Astrocyte (in vitro differentiated cells and primary cell): ENCODE measurements around the gene HOXA10.

Experiments used
- EZH2 ChIP-seq: IDR thresholded peaks from 2 replicates; pipeline ENCODE4 v1.6.1; 2012; ENCODE audit warnings: mild to moderate bottlenecking, low read length, inconsistent platforms; ENCODE audit not compliant: insufficient read depth
- TF ChIP-seq, protein P1 (sequence below): IDR thresholded peaks from 2 replicates; pipeline ENCODE4 v1.5.1; 2011; ENCODE audit warnings: low read depth, mild to moderate bottlenecking, inconsistent platforms, low read length, moderate library complexity; ENCODE audit not compliant: insufficient read depth

DNA sequence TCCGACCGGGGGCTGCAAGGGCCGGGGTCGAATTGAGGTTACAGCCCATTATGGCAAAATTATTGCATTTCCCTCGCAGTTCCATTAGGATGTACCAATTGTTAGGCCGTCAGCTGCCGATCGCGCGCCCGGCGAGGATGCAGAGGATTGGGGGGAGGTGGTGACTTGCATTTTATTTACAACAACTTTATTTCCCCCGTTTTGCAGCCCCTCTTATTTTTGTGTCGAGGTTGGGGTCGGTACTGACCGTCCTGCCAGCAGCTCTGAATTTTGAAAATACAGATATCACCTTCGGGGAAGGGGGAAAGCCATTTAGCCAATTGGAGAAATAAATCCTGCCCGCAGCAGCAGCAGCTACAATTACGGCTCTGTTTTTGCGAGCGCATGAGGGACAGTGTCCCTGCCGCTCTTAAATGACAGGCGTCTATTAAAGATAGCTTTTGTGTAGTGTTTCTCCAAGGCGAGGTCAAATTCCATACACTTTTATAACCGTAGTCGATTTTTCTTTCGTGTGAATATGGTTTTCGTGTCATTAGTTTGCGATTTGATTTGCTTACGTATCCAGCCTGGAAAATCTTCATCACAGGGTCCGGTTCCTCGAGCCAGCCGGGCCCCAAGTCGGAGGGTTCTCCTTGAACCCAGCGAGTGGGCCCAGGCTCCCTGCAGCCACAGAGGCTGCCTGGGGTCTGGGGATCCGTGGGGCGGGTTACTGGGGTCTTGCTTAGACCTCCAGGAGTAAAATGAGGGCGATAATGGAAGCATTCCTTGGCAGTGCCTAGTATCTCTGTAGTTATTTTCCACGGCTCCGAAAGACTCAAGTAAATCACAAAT lies 30.0 kb downstream of the HOXA10 start:
- TF ChIP-seq, protein P1, sequence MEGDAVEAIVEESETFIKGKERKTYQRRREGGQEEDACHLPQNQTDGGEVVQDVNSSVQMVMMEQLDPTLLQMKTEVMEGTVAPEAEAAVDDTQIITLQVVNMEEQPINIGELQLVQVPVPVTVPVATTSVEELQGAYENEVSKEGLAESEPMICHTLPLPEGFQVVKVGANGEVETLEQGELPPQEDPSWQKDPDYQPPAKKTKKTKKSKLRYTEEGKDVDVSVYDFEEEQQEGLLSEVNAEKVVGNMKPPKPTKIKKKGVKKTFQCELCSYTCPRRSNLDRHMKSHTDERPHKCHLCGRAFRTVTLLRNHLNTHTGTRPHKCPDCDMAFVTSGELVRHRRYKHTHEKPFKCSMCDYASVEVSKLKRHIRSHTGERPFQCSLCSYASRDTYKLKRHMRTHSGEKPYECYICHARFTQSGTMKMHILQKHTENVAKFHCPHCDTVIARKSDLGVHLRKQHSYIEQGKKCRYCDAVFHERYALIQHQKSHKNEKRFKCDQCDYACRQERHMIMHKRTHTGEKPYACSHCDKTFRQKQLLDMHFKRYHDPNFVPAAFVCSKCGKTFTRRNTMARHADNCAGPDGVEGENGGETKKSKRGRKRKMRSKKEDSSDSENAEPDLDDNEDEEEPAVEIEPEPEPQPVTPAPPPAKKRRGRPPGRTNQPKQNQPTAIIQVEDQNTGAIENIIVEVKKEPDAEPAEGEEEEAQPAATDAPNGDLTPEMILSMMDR = no peak
- no peak for TF ChIP-seq EZH2
